ENCODE data around the gene GADD45G. TPM values are rescaled to one million over a fixed set of nuclear protein-coding genes. Genes with fewer than 3 reads are reported as not detected.
A peak's percentile ranks its signal among the peaks of the same experiment; 100 is the strongest.

Gene GADD45G, protein sequence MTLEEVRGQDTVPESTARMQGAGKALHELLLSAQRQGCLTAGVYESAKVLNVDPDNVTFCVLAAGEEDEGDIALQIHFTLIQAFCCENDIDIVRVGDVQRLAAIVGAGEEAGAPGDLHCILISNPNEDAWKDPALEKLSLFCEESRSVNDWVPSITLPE
- total RNA-seq, result 5.6 TPM

- DNase-seq, result peak; percentile 86
These were observed at the start of gene GADD45G for GRCh38 chr9:89604729-89605464. Gene GADD45G, plus strand, starts transcription at chr9:89605012. Its CDS starts 110 bp downstream, at chr9:89605122.

- DNase-seq, result no peak
These were observed 49.8 kb upstream of the GADD45G start for GRCh38 chr9:89555036-89555415.

- no peak for DNase-seq
These were observed 49.1 kb upstream of the GADD45G start for GRCh38 chr9:89555451-89556375.

GRCh38 chr9:89558196-89558899 is 46.5 kb upstream of the GADD45G start:
- DNase-seq, result no peak

GRCh38 chr9:89558948-89559347 is 45.9 kb upstream of the GADD45G start:
- no peak for DNase-seq

GRCh38 chr9:89562186-89562814 is 42.5 kb upstream of the GADD45G start:
- no peak for DNase-seq

DNA sequence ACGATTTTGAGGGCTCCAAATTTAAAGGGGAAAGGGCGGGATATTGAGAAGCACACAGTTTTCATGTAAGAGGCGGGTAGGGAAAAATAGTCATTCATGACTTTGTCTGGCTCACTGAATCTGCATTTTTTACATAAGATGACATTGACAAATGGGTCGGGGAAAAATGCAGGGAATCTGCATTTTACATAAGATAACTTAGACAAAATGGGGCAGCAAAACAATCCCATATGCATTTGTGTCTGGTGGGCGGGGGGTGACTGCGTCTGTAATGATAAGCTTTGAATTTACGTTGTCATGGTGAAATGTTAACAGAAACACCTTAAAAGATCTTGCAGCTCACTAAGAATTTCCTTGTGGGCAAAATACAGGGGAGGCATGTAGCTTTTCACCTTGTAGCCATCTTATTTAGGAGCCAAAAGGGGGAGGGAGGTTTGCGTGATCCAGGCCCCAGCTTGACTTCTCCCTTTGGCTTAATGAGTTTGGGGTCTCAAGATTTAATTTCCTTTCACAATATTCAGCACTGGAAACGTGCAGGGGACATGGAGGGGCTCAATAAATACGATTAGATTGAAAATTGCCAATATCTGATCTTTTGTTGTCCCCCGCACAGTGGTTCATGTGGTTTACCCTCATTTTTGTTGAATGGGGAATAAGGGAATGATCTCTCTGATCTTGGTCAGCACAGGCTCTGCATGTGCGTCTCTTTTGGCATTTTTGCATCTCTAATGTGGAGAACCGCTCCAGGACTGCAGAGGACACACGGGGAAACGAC is 41.1 kb upstream of the GADD45G start:
- DNase-seq, result no peak

- DNase-seq, result no peak
These were observed 40.4 kb upstream of the GADD45G start for GRCh38 chr9:89564346-89564878.

GRCh38 chr9:89567649-89568048 is 37.2 kb upstream of the GADD45G start:
- no peak for DNase-seq

- DNase-seq, result no peak
These were observed 30.5 kb upstream of the GADD45G start for GRCh38 chr9:89574309-89574708.

GRCh38 chr9:89576404-89576839 is 28.4 kb upstream of the GADD45G start:
- DNase-seq, result no peak

- DNase-seq, result no peak
These were observed 27.4 kb upstream of the GADD45G start for GRCh38 chr9:89577363-89577762.

GRCh38 chr9:89579741-89580385 is 24.9 kb upstream of the GADD45G start:
- DNase-seq, result no peak

DNA sequence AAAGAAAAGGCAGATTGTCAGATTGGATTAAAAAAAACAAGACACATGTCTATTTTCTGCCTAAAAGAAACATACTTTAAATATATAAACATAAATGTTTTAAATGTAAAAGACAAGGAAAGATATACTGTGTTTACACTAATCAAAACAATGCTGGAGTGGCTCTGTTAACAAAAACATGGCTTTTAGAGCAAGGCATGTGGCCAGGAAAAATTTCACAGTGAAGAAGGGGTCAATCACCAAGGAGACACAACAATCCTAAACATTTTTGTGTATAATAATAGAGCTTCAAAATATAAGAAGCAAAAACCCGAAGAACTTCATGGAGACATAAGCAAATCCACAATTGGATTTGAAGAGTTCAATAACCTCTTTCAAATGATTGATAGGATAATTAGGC is 18.5 kb upstream of the GADD45G start:
- no peak for DNase-seq

DNA sequence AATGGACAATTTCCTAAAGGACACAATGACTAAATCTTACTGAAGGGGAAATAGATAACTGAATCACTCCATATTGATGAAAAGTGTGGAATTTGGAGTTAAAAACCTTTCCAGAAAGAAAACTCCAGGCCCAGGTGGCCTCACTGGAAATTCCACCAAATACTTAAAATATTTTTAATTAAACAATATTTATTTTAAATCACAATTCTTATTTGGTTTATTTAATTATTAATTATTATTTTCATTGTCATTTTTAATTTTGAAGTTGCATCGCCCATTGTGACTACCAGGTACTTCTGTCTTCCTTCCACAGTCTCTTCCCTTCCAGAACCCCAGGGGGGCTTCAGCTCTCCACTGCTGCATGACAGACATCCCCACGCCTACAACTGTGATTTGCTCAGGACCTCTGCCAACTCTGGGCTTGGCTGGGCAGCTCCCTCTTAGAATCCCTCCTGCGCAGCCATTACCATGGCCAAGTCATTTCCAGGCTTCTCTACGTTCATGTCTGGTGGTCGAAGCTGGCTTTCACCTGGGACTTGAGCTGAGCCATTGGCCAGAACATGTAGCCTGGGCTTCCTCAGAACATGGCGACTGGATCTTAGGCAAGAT is 16.4 kb upstream of the GADD45G start:
- no peak for DNase-seq

DNA sequence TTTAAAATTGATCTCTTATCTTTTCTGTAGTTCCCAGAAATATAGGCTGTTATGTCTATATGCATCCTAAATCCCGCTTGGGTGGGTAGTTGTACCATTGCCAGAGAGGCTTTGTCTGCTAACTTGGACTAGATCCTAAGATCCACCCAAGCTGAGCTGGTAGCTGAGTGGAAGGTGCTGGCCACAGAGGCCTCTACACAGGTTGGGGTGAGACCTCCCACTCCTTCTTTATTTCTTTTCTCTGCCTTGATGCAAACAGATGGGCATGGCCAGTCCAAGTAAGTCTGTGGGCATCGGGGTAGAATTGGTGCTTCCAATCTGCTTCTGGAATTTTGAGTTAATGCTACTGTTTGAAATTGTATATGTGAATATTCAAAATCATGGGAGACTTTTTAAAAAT is 14.4 kb upstream of the GADD45G start:
- no peak for DNase-seq

GRCh38 chr9:89591274-89592212 is 13.3 kb upstream of the GADD45G start:
- no peak for DNase-seq

DNA sequence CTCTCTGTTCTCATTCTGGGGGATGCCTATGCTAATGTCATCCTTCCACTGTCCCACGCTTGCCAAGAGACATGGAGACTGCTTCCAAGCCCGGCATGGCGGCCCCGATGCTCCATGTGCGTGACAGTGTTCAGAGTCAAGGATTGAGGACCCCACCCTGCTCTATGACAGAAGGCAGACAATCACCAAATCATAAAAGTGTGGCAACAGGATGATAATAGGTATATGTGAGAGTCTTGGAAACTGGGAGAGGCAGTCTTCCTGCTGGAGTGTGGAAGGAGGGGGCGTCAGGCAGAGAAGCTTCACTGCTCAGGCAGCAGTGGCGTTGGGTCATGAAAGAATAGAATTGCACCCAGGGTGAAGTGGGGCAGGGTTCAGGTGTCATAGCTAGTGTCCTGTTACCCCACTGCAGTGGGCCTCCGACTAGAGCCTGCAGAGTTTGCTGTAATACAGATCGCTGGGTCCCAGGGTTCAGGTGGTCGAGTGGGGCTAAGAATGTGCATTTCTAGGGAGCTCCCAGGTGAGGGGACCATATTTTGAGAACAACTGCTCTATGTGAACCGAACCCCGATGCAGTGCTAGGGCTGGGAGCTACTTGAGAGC is 12.5 kb upstream of the GADD45G start:
- no peak for DNase-seq

Data from occipital lobe (tissue), 2 donors.